ENCODE data around the gene KCNK6.
"Not testable (repeated sequence)": the region's sequence is repeated elsewhere in the genome, so short reads cannot be mapped to it uniquely, and the experiment has no call there.

KCNK6 gene

GRCh38 chr19:38362946-38363688 lies 43.5 kb downstream of the KCNK6 start:
- DNase-seq: not testable (repeated sequence)

GRCh38 chr19:38367041-38367440 lies 47.4 kb downstream of the KCNK6 start:
- no peak for DNase-seq

GRCh38 chr19:38369584-38369983 lies 49.9 kb downstream of the KCNK6 start:
- no peak for DNase-seq

GRCh38 chr19:38370299-38370698 lies 50.7 kb downstream of the KCNK6 start:
- no peak for DNase-seq

GRCh38 chr19:38371081-38371480 lies 51.4 kb downstream of the KCNK6 start:
- no peak for DNase-seq

- no peak for DNase-seq
Observed at GRCh38 chr19:38373907-38374331, 54.3 kb downstream of the KCNK6 start.

- peak; percentile 97 to 100 (median 99) for DNase-seq
Observed at GRCh38 chr19:38374332-38375097, 54.9 kb downstream of the KCNK6 start, which contains the start of gene PSMD8. PSMD8 (plus strand) TSS chr19:38374571; CDS start chr19:38374602, 31 bp downstream.

- peak in 1 of 3 experiments; percentile 27 for DNase-seq
Observed at GRCh38 chr19:38375098-38375493, 55.5 kb downstream of the KCNK6 start.

- no peak for DNase-seq
Observed at GRCh38 chr19:38375748-38376147, 56.1 kb downstream of the KCNK6 start.

- no peak for DNase-seq
Observed at GRCh38 chr19:38376576-38376975, 56.9 kb downstream of the KCNK6 start.

- DNase-seq: no peak
Observed at GRCh38 chr19:38377052-38377451, 57.4 kb downstream of the KCNK6 start.

- DNase-seq: no peak
Observed at GRCh38 chr19:38378866-38379265, 59.2 kb downstream of the KCNK6 start.

GRCh38 chr19:38381138-38381537 lies 61.5 kb downstream of the KCNK6 start:
- DNase-seq: no peak

Measured in NCI-H1417 (cell line).